Measurements from ENCODE around the gene MLLT11. TPM values are rescaled to one million over a fixed set of nuclear protein-coding genes. Genes with fewer than 3 reads are reported as not detected.
A peak's percentile ranks its signal among the peaks of the same experiment; 100 is the strongest.

The MLLT11 gene
- total and polyA plus RNA-seq, 7 donors: 0.60 to 5.0 (median 2.9) TPM

- peak overlapping the region; percentile 11 to 66 (median 35) for H3K27ac ChIP-seq
- peak; percentile 89 for DNase-seq
- peaks cover 16 to 56% (median 33%) of the 10 kb centered on the region in 4 donors for H3K36me3 ChIP-seq
- TF ChIP-seq EP300 (IDR thresholded peaks at IDR 0.05) (no peak), CTCF (IDR thresholded peaks at IDR 0.05) (peak in 3 of 4 experiments; percentile 66 to 71 (median 71)), POLR2A (IDR thresholded peaks at IDR 0.05) (no peak), POLR2AphosphoS5 (IDR thresholded peaks at IDR 0.05) (peak in 1 of 4 donors; percentile 19)
- H3K9me3 ChIP-seq: no peaks in the 10 kb centered on the region
- H3K4me1 ChIP-seq: peaks cover 0 to 17% (median 10%) of the 10 kb centered on the region in 4 donors
- H3K27me3 ChIP-seq: no peaks in the 10 kb centered on the region
- WGBS, 2 donors: 32 to 40% methylated on average over 6 of the region's 6 CpGs
- intact Hi-C loops (cut with DNase I): loop anchor here (5.0 kb wide), 1 partner anchor 133 kb away; the partner anchor contains the start of gene TNFAIP8L2
- H3K4me3 ChIP-seq: no peak overlapping the region
Observed at GRCh38 chr1:151024540-151025146, 35.6 kb upstream of the MLLT11 start.

- Histone ChIP-seq H3K9me3 (no peaks in the 10 kb centered on the region), H3K4me1 (peaks cover 0 to 17% (median 10%) of the 10 kb centered on the region in 4 donors), H3K36me3 (peaks cover 16 to 62% (median 44%) of the 10 kb centered on the region in 4 donors), H3K4me3 (no peak overlapping the region), H3K27me3 (no peaks in the 10 kb centered on the region), H3K27ac (no peak overlapping the region)
- TF ChIP-seq EP300 (IDR thresholded peaks at IDR 0.05) (no peak), POLR2AphosphoS5 (IDR thresholded peaks at IDR 0.05) (no peak), POLR2A (IDR thresholded peaks at IDR 0.05) (no peak), CTCF (IDR thresholded peaks at IDR 0.05) (no peak)
- intact Hi-C loops (cut with DNase I): no loop called here
- no peak for DNase-seq
Observed at GRCh38 chr1:151026460-151026859, 33.7 kb upstream of the MLLT11 start.

- WGBS, 2 donors: 98% methylated on average over 8 of the region's 8 CpGs
- intact Hi-C loops (cut with DNase I): no loop called here
- H3K9me3 ChIP-seq: no peaks in the 10 kb centered on the region
- no peaks in the 10 kb centered on the region for H3K27me3 ChIP-seq
- H3K4me1 ChIP-seq: no peaks in the 10 kb centered on the region
- TF ChIP-seq CTCF (IDR thresholded peaks at IDR 0.05) (no peak), POLR2A (IDR thresholded peaks at IDR 0.05) (no peak), EP300 (IDR thresholded peaks at IDR 0.05) (no peak), POLR2AphosphoS5 (IDR thresholded peaks at IDR 0.05) (no peak)
- H3K36me3 ChIP-seq: peaks cover 13 to 79% (median 42%) of the 10 kb centered on the region in 4 donors
- DNase-seq: no peak
- no peak overlapping the region for H3K27ac ChIP-seq
- no peak overlapping the region for H3K4me3 ChIP-seq
Observed at GRCh38 chr1:151032164-151032563, 28.0 kb upstream of the MLLT11 start.

GRCh38 chr1:151035167-151035566, 25.0 kb upstream of the MLLT11 start:
- no peak overlapping the region for H3K27ac ChIP-seq
- peaks cover 0 to 52% (median 23%) of the 10 kb centered on the region in 4 donors for H3K36me3 ChIP-seq
- H3K4me1 ChIP-seq: no peaks in the 10 kb centered on the region
- H3K4me3 ChIP-seq: no peak overlapping the region
- DNase-seq: no peak
- TF ChIP-seq CTCF (IDR thresholded peaks at IDR 0.05) (no peak), POLR2AphosphoS5 (IDR thresholded peaks at IDR 0.05) (no peak), EP300 (IDR thresholded peaks at IDR 0.05) (no peak), POLR2A (IDR thresholded peaks at IDR 0.05) (no peak)
- no peaks in the 10 kb centered on the region for H3K9me3 ChIP-seq
- intact Hi-C loops (cut with DNase I): no loop called here
- WGBS, 2 donors: 66 to 87% methylated on average over 3 of the region's 3 CpGs
- H3K27me3 ChIP-seq: no peaks in the 10 kb centered on the region

All from sigmoid colon (tissue), 7 donors.